Stomach (tissue), 9 donors: ENCODE measurements around the gene PVR. TPM values are rescaled to one million over a fixed set of nuclear protein-coding genes. Genes with fewer than 3 reads are reported as not detected.
"Not testable (repeated sequence)": the region's sequence is repeated elsewhere in the genome, so short reads cannot be mapped to it uniquely, and the experiment has no call there.

Experiments
- DNase-seq, 2 donors: peaks; one replicate each; pipeline versions ENCODE4 v3.0.0 to v3.0.0-alpha.2; 2013 to 2019
- H3K27ac ChIP-seq, 5 donors: fragments of 200-600 bp in 4 of 5; sonication (generic) in 4 of 5; one replicate each; pipeline ENCODE4 v1.5.1; 2013 to 2019; ENCODE audit warnings: mild to moderate bottlenecking in 1 of 5, moderate library complexity in 1 of 5
- H3K27me3 ChIP-seq, 3 donors: fragments of 200-600 bp; sonication (generic); one replicate each; pipeline ENCODE4 v1.5.1; 2017 to 2019; ENCODE audit warnings: mixed run types in 1 of 3
- H3K36me3 ChIP-seq, 4 donors: fragments of 200-600 bp; sonication (generic); 1 replicate in 3 of 4; 2 replicates in 1 of 4; pipeline ENCODE4 v1.5.1; 2016 to 2019
- H3K4me1 ChIP-seq, 4 donors: fragments of 200-600 bp; sonication (generic); one replicate each; pipeline ENCODE4 v1.5.1; 2016 to 2019
- H3K4me3 ChIP-seq, 4 donors: fragments of 200-600 bp; sonication (generic) in 3 of 4; one replicate each; pipeline ENCODE4 v1.5.1; 2016 to 2019; ENCODE audit warnings: mild to moderate bottlenecking in 1 of 4
- H3K9me3 ChIP-seq, 4 donors: fragments of 200-600 bp; sonication (generic); one replicate each; pipeline ENCODE4 v1.5.1; 2016 to 2019
- EP300 ChIP-seq: sonication (generic); formaldehyde crosslinking; IDR thresholded peaks from one replicate; pipeline ENCODE4 v1.6.1; 2017; ENCODE audit warnings: antibody characterized with exemption
- POLR2A ChIP-seq, 4 donors: fragments of 450-650 bp; IDR thresholded peaks; one replicate each; pipeline ENCODE4 v1.6.1; 2016; ENCODE audit warnings: antibody characterized with exemption in 4 of 4, control low read depth in 2 of 4, mild to moderate bottlenecking in 1 of 4, moderate library complexity in 1 of 4
- POLR2AphosphoS5 ChIP-seq, 3 donors: sonication (generic); formaldehyde crosslinking; IDR thresholded peaks; one replicate each; pipeline ENCODE4 v1.6.1; 2016; ENCODE audit warnings: antibody characterized with exemption in 3 of 3
- WGBS, 5 donors: extraction: QIAGEN DNeasy Blood & Tissue Kit in 3 of 5; methylation state at CpG; one replicate each; pipeline versions ENCODE4 v1.1.5 to v1.1.7; 2013 to 2018; 5-methylcytosine and 5-hydroxymethylcytosine counted together
- intact Hi-C: fragments of 100-400 bp; cut with DNase I; formaldehyde crosslinking; loops from one replicate; pipeline ENCODE4 v1.15.1; 2023; ENCODE audit warnings: low total_unique reads
- polyA plus RNA-seq, 3 donors: library from polyadenylated mRNA; stranded (reverse); fragments of 200-250 nt; gene quantifications; one replicate each; pipeline ENCODE4 v1.2.3, GENCODE V29; 2013
- total RNA-seq, 5 donors: library from RNA; depleted of rRNA; stranded (reverse); fragments of >200 nt; gene quantifications; one replicate each; pipeline versions ENCODE4 v1.1.0 to v1.2.3, GENCODE V29; 2014 to 2016
- TF ChIP-seq, protein P1 (sequence below), 7 experiments: fragments of 450-650 bp in 4 of 7; fragments of 200-600 bp in 3 of 7; sonication (generic) in 3 of 7; IDR thresholded peaks; one replicate each; pipeline ENCODE4 v1.5.1; 2016 to 2019; ENCODE audit warnings: antibody characterized with exemption in 7 of 7, control low read depth in 2 of 7, mild to moderate bottlenecking in 1 of 7
- donor health status: healthy with polysubstance abuse.
- donor health status: Bipolar disorder and iron deficiency.
- donor health status: healthy.

The PVR gene
- total and polyA plus RNA-seq, 8 donors: 4.9 to 80.8 (median 33.7) TPM

DNA sequence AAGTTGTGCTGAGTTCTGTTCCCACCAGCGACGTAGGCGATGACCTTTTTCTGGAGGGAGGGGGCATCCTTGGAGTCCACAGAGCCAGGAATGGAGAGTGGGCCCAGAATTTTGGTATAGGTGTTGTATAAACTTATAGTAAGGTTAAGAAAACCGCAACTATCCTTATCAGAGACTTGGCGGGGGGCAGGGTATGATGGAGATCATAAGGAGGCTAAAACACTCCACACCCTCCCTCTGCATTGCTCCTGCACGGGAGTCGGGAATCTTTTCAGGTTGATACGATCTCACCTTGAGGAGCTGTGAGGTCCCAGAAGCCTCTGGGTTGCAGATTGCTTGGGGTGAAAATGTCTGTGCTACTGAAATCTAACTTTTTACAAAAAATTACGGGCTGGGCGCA, 21.3 kb downstream of the PVR start:
- no peak for DNase-seq
- Histone ChIP-seq H3K27ac (no peak overlapping the region), H3K27me3 (no peaks in the 10 kb centered on the region), H3K9me3 (no peaks in the 10 kb centered on the region), H3K4me3 (no peak overlapping the region), H3K4me1 (peaks cover 0 to 7% (median 0%) of the 10 kb centered on the region in 4 donors), H3K36me3 (peaks cover 14 to 43% (median 41%) of the 10 kb centered on the region in 4 donors)
- TF ChIP-seq POLR2A (IDR thresholded peaks at IDR 0.05): no peak
- 91 to 96% (median 93%) methylated on average over 10 of the region's 10 CpGs for WGBS, 5 donors
- intact Hi-C loops: no loop called here

DNA sequence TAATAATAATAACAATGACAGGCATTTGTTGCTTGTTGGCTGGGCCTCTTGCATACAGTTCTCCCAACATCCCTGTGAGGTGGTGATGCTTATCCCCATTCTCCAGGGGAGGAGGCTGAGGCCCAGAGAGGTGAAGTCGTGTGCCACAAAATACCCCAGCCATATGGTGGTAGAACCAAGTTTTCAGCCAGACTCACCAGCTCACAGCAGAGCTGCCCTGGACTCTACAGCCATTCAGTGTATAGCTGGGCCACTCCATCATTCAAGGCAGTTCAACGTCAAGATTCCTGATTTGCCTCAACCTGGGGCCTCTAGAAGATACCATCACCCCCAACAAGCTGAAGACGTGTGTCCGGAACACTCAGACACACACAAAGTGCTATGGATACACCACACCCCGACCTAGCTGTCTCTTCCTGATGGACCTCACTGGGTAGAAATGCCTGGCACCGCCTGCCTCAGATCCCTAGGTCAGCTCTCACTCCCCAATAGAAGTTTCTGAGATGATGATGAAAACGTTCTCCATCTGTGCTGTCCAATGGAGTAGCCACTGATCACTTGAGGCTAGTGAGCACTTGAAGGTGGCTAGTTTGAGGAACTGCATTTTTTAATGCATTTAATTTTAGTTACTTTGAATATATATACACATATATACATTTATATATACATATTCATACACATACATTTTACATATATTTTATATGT, 23.3 kb downstream of the PVR start:
- intact Hi-C loops: no loop called here

DNA sequence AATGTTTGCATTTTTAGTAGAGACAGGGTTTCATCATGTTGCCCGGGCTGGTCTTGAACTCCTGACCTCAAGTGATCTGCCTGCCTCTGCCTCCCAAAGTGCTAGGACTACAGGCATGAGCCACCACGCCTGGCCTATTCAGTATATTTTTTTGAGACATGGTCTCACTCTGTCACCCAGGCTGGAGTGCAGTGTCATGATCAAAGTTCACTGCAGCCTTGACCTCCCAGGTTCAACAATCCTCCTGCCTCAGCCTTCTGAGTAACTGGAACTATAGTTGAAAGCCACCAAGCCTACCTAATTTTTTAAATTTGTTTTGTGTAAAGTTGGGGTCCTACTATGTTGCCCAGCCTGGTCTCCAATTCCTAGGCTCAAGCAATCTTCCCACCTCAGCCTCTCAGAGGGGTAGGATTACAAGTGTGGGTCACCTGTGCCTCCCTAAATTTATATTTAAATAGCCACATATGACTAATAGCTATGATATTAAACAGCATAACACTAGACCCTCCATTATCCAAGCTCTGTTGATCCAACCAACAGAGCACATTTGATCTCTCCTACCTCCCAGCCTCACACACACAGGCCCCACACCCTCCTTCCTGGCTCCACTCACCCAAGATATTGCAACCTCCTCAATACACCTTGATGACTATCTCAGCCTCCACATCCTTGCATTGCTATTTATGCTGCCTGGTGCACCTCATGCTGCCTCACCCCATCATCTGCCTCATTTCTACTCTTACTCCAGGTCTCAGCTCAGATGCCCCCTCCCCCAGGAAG, 25.5 kb downstream of the PVR start:
- no peak overlapping the region for H3K4me3 ChIP-seq
- H3K4me1 ChIP-seq: no peaks in the 10 kb centered on the region
- H3K27me3 ChIP-seq: no peaks in the 10 kb centered on the region
- no peaks in the 10 kb centered on the region for H3K9me3 ChIP-seq
- TF ChIP-seq POLR2A (IDR thresholded peaks at IDR 0.05) (no peak), POLR2AphosphoS5 (IDR thresholded peaks at IDR 0.05) (no peak), EP300 (no peak)
- TF ChIP-seq, protein P1, sequence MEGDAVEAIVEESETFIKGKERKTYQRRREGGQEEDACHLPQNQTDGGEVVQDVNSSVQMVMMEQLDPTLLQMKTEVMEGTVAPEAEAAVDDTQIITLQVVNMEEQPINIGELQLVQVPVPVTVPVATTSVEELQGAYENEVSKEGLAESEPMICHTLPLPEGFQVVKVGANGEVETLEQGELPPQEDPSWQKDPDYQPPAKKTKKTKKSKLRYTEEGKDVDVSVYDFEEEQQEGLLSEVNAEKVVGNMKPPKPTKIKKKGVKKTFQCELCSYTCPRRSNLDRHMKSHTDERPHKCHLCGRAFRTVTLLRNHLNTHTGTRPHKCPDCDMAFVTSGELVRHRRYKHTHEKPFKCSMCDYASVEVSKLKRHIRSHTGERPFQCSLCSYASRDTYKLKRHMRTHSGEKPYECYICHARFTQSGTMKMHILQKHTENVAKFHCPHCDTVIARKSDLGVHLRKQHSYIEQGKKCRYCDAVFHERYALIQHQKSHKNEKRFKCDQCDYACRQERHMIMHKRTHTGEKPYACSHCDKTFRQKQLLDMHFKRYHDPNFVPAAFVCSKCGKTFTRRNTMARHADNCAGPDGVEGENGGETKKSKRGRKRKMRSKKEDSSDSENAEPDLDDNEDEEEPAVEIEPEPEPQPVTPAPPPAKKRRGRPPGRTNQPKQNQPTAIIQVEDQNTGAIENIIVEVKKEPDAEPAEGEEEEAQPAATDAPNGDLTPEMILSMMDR (IDR thresholded peaks at IDR 0.05): no peak
- intact Hi-C loops: no loop called here
- H3K36me3 ChIP-seq: peaks cover 0 to 4% (median 2%) of the 10 kb centered on the region in 4 donors
- no peak overlapping the region for H3K27ac ChIP-seq
- WGBS, 5 donors: 68 to 88% (median 84%) methylated on average over 2 of the region's 2 CpGs
- DNase-seq: no peak

More for the DNA sequence above, 23.3 kb downstream of the PVR start:
- Histone ChIP-seq H3K36me3 (peaks cover 6 to 23% (median 20%) of the 10 kb centered on the region in 4 donors), H3K27me3 (no peaks in the 10 kb centered on the region), H3K9me3 (no peaks in the 10 kb centered on the region), H3K4me3 (no peak overlapping the region), H3K4me1 (peaks cover 0 to 7% (median 0%) of the 10 kb centered on the region in 4 donors), H3K27ac (no peak overlapping the region)
- WGBS, 5 donors: 74 to 82% (median 77%) methylated on average over 5 to 7 of the region's 7 CpGs
- DNase-seq: no peak
- TF ChIP-seq EP300 (no peak), POLR2A (IDR thresholded peaks at IDR 0.05) (no peak), POLR2AphosphoS5 (IDR thresholded peaks at IDR 0.05) (no peak)
- TF ChIP-seq, protein P1 (IDR thresholded peaks at IDR 0.05): no peak

- intact Hi-C loops, DNase-seq, H3K27me3 ChIP-seq, H3K4me3 ChIP-seq, H3K36me3 ChIP-seq, H3K9me3 ChIP-seq, H3K4me1 ChIP-seq, H3K27ac ChIP-seq: not testable (repeated sequence)
- WGBS, 5 donors: 75 to 100% (median 98%) methylated on average over 2 of the region's 2 CpGs
Observed at GRCh38 chr19:44670027-44670426, 26.3 kb downstream of the PVR start.

GRCh38 chr19:44671400-44671799, 27.7 kb downstream of the PVR start, which contains the start of gene CEACAM19:
Gene CEACAM19 (plus strand): TSS chr19:44671482. CDS start chr19:44671932, 450 bp downstream.
- TF ChIP-seq POLR2A (IDR thresholded peaks at IDR 0.05) (no peak), EP300 (no peak), POLR2AphosphoS5 (IDR thresholded peaks at IDR 0.05) (no peak)
- TF ChIP-seq, protein P1 (IDR thresholded peaks at IDR 0.05): no peak
- no peaks in the 10 kb centered on the region for H3K4me1 ChIP-seq
- H3K27me3 ChIP-seq: no peaks in the 10 kb centered on the region
- H3K36me3 ChIP-seq: peaks cover 0 to 4% (median 0%) of the 10 kb centered on the region in 4 donors
- H3K4me3 ChIP-seq: no peak within 1 kb of the TSS
- 63 to 87% (median 72%) methylated on average over 2 of the region's 2 CpGs for WGBS, 5 donors
- intact Hi-C loops: no loop called here
- no peaks in the 10 kb centered on the region for H3K9me3 ChIP-seq
- no peak for DNase-seq
- no peak within 1 kb of the TSS for H3K27ac ChIP-seq
